Mesodermal cell (in vitro differentiated cells): ENCODE measurements around the gene JAK1.

ENCODE experiments used
- H3K27ac ChIP-seq: 2 replicates; pipeline ENCODE4 v1.7.0; 2013; ENCODE audit warnings: mild to moderate bottlenecking, low read depth, low read length, moderate library complexity; ENCODE audit not compliant: severe bottlenecking
- H3K36me3 ChIP-seq: 2 replicates; pipeline ENCODE4 v1.7.1; 2013; ENCODE audit warnings: mild to moderate bottlenecking, low read length, moderate library complexity; ENCODE audit not compliant: control insufficient read depth, insufficient read depth
- H3K4me1 ChIP-seq: one replicate; pipeline ENCODE4 v1.7.1; 2013; ENCODE audit warnings: mild to moderate bottlenecking, low read length; ENCODE audit not compliant: insufficient read depth, control insufficient read depth, poor library complexity, severe bottlenecking
- H3K4me3 ChIP-seq: 2 replicates; pipeline ENCODE4 v1.7.0; 2013; ENCODE audit warnings: low read length, control low read depth, mild to moderate bottlenecking; ENCODE audit not compliant: insufficient read depth, poor library complexity, severe bottlenecking; ENCODE audit errors: extremely low read depth
- H3K9me3 ChIP-seq: 2 replicates; pipeline ENCODE4 v1.7.1; 2013; ENCODE audit warnings: mild to moderate bottlenecking, low read length, moderate library complexity; ENCODE audit not compliant: control insufficient read depth
- WGBS, 2 experiments: methylation state at CpG; one replicate each; pipeline ENCODE4 v1.1.5; 2013; ENCODE audit warnings: missing lambda C conversion rate in 2 of 2; ENCODE audit not compliant: insufficient coverage in 2 of 2; 5-methylcytosine and 5-hydroxymethylcytosine counted together

The JAK1 gene

GRCh38 chr1:64877598-64877997 is 88.8 kb downstream of the JAK1 start:
- no peak overlapping the region for H3K4me3 ChIP-seq
- no peak overlapping the region for H3K27ac ChIP-seq
- H3K4me1 ChIP-seq: no peaks in the 10 kb centered on the region
- whole genome bisulfite sequencing, 2 experiments: 100% methylated on average over 1 of the region's 1 CpG; no CpG with 5 or more reads in 1 of the 2 experiments
- peaks cover 51% of the 10 kb centered on the region for H3K36me3 ChIP-seq
- H3K9me3 ChIP-seq: no peaks in the 10 kb centered on the region

- H3K27ac ChIP-seq: no peak overlapping the region
- H3K36me3 ChIP-seq: peaks cover 51% of the 10 kb centered on the region
- no peaks in the 10 kb centered on the region for H3K9me3 ChIP-seq
- no CpG with 5 or more reads among the region's 2 CpGs for WGBS, 2 experiments
- H3K4me1 ChIP-seq: no peaks in the 10 kb centered on the region
- H3K4me3 ChIP-seq: no peak overlapping the region
These were observed 89.2 kb downstream of the JAK1 start for GRCh38 chr1:64877151-64877550.

GRCh38 chr1:64875606-64876005 is 90.7 kb downstream of the JAK1 start:
- no peaks in the 10 kb centered on the region for H3K4me1 ChIP-seq
- WGBS, 2 experiments: 81 to 94% methylated on average over 4 to 5 of the region's 6 CpGs
- no peak overlapping the region for H3K27ac ChIP-seq
- H3K4me3 ChIP-seq: no peak overlapping the region
- no peaks in the 10 kb centered on the region for H3K9me3 ChIP-seq
- peaks cover 57% of the 10 kb centered on the region for H3K36me3 ChIP-seq

DNA sequence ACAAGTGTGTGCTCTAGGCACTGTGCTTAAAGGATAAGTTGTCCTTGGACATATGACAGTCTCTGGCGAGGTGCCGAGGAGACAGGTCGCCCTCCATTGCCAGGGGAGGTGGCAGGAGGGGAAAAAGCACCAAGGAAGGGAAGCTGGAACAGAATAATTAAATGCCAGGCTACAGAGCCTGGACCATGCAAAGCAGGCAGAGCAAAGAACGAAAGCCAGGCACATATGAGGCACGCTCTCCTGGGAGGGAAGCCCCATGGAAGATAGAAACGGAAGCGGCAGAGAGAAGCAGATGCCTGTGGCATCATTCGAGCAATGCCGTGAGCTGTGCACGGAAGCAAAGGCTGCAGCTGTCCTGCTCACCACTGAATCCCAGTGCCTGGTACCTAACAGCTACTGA is 91.2 kb downstream of the JAK1 start:
- WGBS, 2 experiments: 92 to 95% methylated on average over 9 to 10 of the region's 10 CpGs
- H3K4me3 ChIP-seq: no peak overlapping the region

DNA sequence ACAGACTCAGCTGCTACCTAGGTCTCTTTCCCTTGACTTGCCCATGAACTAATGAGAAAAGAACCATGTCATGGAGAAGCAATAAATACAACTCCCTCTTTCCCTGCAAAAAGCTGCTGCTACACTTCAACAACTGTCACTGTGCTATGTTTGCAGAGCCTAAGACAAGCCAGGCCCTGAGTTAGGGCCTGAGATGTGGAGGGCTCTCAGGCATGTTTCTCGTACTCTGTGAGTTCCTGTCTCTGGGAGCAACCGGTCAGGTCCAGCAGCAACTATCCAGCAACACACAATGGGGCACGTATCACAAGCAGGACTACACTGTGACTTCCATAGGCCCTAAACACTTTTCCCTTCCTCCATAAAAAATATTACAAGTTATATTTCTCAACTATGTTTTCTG is 91.7 kb downstream of the JAK1 start:
- H3K9me3 ChIP-seq: no peaks in the 10 kb centered on the region
- WGBS, 2 experiments: 95 to 97% methylated on average over 3 of the region's 3 CpGs
- H3K4me3 ChIP-seq: no peak overlapping the region
- H3K27ac ChIP-seq: no peak overlapping the region
- no peaks in the 10 kb centered on the region for H3K4me1 ChIP-seq
- H3K36me3 ChIP-seq: peaks cover 62% of the 10 kb centered on the region

More for the DNA sequence above, 91.2 kb downstream of the JAK1 start:
- H3K9me3 ChIP-seq: no peaks in the 10 kb centered on the region
- H3K4me1 ChIP-seq: no peaks in the 10 kb centered on the region
- H3K27ac ChIP-seq: no peak overlapping the region
- H3K36me3 ChIP-seq: peaks cover 61% of the 10 kb centered on the region

GRCh38 chr1:64873576-64873975 is 92.8 kb downstream of the JAK1 start:
- no peaks in the 10 kb centered on the region for H3K4me1 ChIP-seq
- H3K36me3 ChIP-seq: peaks cover 68% of the 10 kb centered on the region

GRCh38 chr1:64872067-64872466 is 94.3 kb downstream of the JAK1 start:
- Histone ChIP-seq H3K36me3 (peaks cover 66% of the 10 kb centered on the region), H3K27ac (no peak overlapping the region), H3K4me3 (no peak overlapping the region), H3K9me3 (no peaks in the 10 kb centered on the region), H3K4me1 (no peaks in the 10 kb centered on the region)
- WGBS, 2 experiments: no CpG with 5 or more reads among the region's 1 CpG

More at GRCh38 chr1:64873576-64873975, 92.8 kb downstream of the JAK1 start:
- Histone ChIP-seq H3K27ac (no peak overlapping the region), H3K4me3 (no peak overlapping the region), H3K9me3 (no peaks in the 10 kb centered on the region)
- WGBS, 2 experiments: 96 to 97% methylated on average over 4 to 8 of the region's 9 CpGs

- H3K27ac ChIP-seq: no peak overlapping the region
- no peaks in the 10 kb centered on the region for H3K9me3 ChIP-seq
- peaks cover 64% of the 10 kb centered on the region for H3K36me3 ChIP-seq
- no peak overlapping the region for H3K4me3 ChIP-seq
- H3K4me1 ChIP-seq: no peaks in the 10 kb centered on the region
- 93 to 96% methylated on average over 5 to 6 of the region's 8 CpGs for WGBS, 2 experiments
These were observed 95.1 kb downstream of the JAK1 start for GRCh38 chr1:64871256-64871655.

GRCh38 chr1:64867266-64867665 is 99.1 kb downstream of the JAK1 start:
- H3K9me3 ChIP-seq: no peaks in the 10 kb centered on the region
- H3K36me3 ChIP-seq: peaks cover 69% of the 10 kb centered on the region
- 67 to 91% methylated on average over 1 of the region's 1 CpG for WGBS, 2 experiments
- no peaks in the 10 kb centered on the region for H3K4me1 ChIP-seq
- no peak overlapping the region for H3K4me3 ChIP-seq
- H3K27ac ChIP-seq: no peak overlapping the region

DNA sequence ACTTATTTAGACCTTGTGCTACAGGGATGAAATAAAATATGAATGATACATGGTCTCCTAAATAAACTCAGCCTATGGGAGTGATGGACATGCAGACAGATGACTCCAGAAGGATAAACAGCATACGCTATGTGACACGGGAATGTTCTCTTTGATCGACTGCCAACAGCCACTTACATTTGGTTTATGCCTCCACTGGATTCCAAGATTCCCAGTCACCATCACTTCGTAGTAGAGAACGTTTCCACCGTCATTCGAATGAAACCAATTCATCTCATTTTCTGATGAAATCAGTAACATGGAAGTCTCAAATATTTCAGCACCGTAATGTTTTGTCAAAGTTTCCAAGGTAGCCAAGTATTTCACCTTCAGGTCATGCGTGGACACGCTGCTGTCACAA is 99.7 kb downstream of the JAK1 start:
- Histone ChIP-seq H3K9me3 (no peaks in the 10 kb centered on the region), H3K4me3 (no peak overlapping the region), H3K4me1 (no peaks in the 10 kb centered on the region), H3K36me3 (peaks cover 66% of the 10 kb centered on the region), H3K27ac (no peak overlapping the region)
- 97 to 98% methylated on average over 10 of the region's 10 CpGs for WGBS, 2 experiments

DNA sequence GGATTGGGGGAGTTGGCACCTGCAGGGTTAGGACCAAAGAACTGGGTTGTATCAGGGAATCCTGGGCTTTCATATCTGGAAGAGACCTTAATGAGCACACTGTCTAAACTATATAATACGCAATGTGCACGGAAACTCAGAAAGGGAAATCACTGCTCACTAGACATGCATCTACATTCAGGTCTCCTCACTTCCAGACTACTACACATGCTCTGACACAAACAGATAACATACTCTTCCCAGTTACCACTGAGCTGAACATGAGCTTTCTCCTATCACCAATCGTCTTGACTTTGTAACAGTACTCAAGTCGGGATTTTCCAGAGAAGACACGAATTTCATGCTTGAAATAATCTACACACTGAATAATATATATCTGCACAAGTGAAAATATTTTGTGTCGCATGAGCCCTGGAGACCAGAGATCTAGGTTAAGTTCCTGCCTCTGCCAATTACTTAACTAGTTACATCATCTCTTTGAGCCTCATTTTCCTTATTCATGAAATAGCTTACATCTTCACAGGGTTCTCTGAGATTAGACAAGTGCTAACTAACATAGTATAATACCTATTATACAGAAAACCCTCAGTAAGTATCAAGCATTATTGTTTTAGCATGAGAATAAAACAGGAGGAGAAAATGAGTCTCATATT is 101.1 kb downstream of the JAK1 start:
- Histone ChIP-seq H3K27ac (no peak overlapping the region), H3K4me3 (no peak overlapping the region), H3K4me1 (no peaks in the 10 kb centered on the region), H3K36me3 (peaks cover 58% of the 10 kb centered on the region), H3K9me3 (no peaks in the 10 kb centered on the region)
- 88 to 94% methylated on average over 2 to 3 of the region's 6 CpGs for WGBS, 2 experiments
